ENCODE data around the gene SLC16A6.
"Not testable (repeated sequence)": the region's sequence is repeated elsewhere in the genome, so short reads cannot be mapped to it uniquely, and the experiment has no call there.

SLC16A6 gene

GRCh38 chr17:68248199-68248825, 42.6 kb downstream of the SLC16A6 start:
- DNase-seq (ENCODE audit: low spot score): peak; percentile 77

- peak; percentile 97 for DNase-seq (ENCODE audit: low spot score)
These were observed 43.3 kb downstream of the SLC16A6 start, which contains the start of gene AMZ2 for GRCh38 chr17:68247445-68248198. Gene AMZ2 (plus strand): TSS chr17:68248043. CDS start chr17:68250188, 2,145 bp downstream.

GRCh38 chr17:68246271-68247028, 44.5 kb downstream of the SLC16A6 start:
- no peak for DNase-seq (ENCODE audit: low spot score)

- DNase-seq (ENCODE audit: low spot score): no peak
These were observed 51.1 kb downstream of the SLC16A6 start for GRCh38 chr17:68239632-68240366.

- DNase-seq (ENCODE audit: low spot score): no peak
These were observed 52.1 kb downstream of the SLC16A6 start for GRCh38 chr17:68238871-68239253.

GRCh38 chr17:68238164-68238870, 52.6 kb downstream of the SLC16A6 start:
- DNase-seq (ENCODE audit: low spot score): no peak

GRCh38 chr17:68237369-68238163, 53.4 kb downstream of the SLC16A6 start:
- not testable (repeated sequence) for DNase-seq (ENCODE audit: low spot score)

GRCh38 chr17:68235336-68235791, 55.6 kb downstream of the SLC16A6 start:
- not testable (repeated sequence) for DNase-seq (ENCODE audit: low spot score)

- peak; percentile 65 for DNase-seq (ENCODE audit: low spot score)
These were observed 56.1 kb downstream of the SLC16A6 start for GRCh38 chr17:68234726-68235335.

GRCh38 chr17:68232741-68233140, 58.2 kb downstream of the SLC16A6 start:
- DNase-seq (ENCODE audit: low spot score): peak; percentile 53

- no peak for DNase-seq (ENCODE audit: low spot score)
These were observed 59.4 kb downstream of the SLC16A6 start for GRCh38 chr17:68231541-68231940.

GRCh38 chr17:68231131-68231530, 59.8 kb downstream of the SLC16A6 start:
- not testable (repeated sequence) for DNase-seq (ENCODE audit: low spot score)

- DNase-seq (ENCODE audit: low spot score): no peak
These were observed 61.3 kb downstream of the SLC16A6 start for GRCh38 chr17:68229619-68230018.

- DNase-seq (ENCODE audit: low spot score): no peak
These were observed 61.9 kb downstream of the SLC16A6 start for GRCh38 chr17:68228817-68229570.

- not testable (repeated sequence) for DNase-seq (ENCODE audit: low spot score)
These were observed 62.8 kb downstream of the SLC16A6 start for GRCh38 chr17:68228039-68228680.

GRCh38 chr17:68225055-68225454, 65.9 kb downstream of the SLC16A6 start:
- not testable (repeated sequence) for DNase-seq (ENCODE audit: low spot score)

- no peak for DNase-seq (ENCODE audit: low spot score)
These were observed 68.3 kb downstream of the SLC16A6 start for GRCh38 chr17:68222606-68223005.

GRCh38 chr17:68221786-68222185, 69.1 kb downstream of the SLC16A6 start:
- no peak for DNase-seq (ENCODE audit: low spot score)

GRCh38 chr17:68220786-68221185, 70.1 kb downstream of the SLC16A6 start:
- not testable (repeated sequence) for DNase-seq (ENCODE audit: low spot score)
